GM12892 (cell line): ENCODE results near the gene MBNL1.

ENCODE experiments used
- POLR2A ChIP-seq: IDR thresholded peaks from 2 replicates; pipeline ENCODE4 v1.6.1; 2011; ENCODE audit warnings: low read depth, low read length, control low read depth
- TAF1 ChIP-seq: IDR thresholded peaks from 2 replicates; pipeline ENCODE4 v1.6.1; 2011; ENCODE audit warnings: low read depth, mild to moderate bottlenecking, control low read depth, low read length, borderline replicate concordance

GRCh38 chr3:152287898-152288576 lies 19.3 kb downstream of the MBNL1 start:
- TF ChIP-seq TAF1: no peak
- TF ChIP-seq POLR2A: no peak
